HFFc6 (cell line): ENCODE data around the gene SEPTIN8. TPM values are rescaled to one million over a fixed set of nuclear protein-coding genes. Genes with fewer than 3 reads are reported as not detected.

Experiments used
- DNase-seq: peaks from one replicate; pipeline ENCODE4 v3.0.0-alpha.2; 2018
- H3K27ac Mint-ChIP-seq: 2 replicates; pipeline ENCODE4 v1.8.0; 2020; ENCODE audit warnings: mild to moderate bottlenecking, mixed read lengths
- H3K27me3 Mint-ChIP-seq: 2 replicates; pipeline ENCODE4 v1.8.0; 2021; ENCODE audit warnings: mild to moderate bottlenecking, moderate library complexity, mixed read lengths; ENCODE audit not compliant: insufficient read depth
- H3K36me3 Mint-ChIP-seq: 2 replicates; pipeline ENCODE4 v1.8.0; 2021; ENCODE audit warnings: low read depth, mixed read lengths
- H3K4me1 Mint-ChIP-seq: 2 replicates; pipeline ENCODE4 v1.8.0; 2020; ENCODE audit warnings: low read depth, mixed read lengths
- H3K4me3 Mint-ChIP-seq: 2 replicates; pipeline ENCODE4 v1.8.0; 2020; ENCODE audit warnings: mild to moderate bottlenecking, moderate library complexity, mixed read lengths
- H3K9me3 Mint-ChIP-seq: 2 replicates; pipeline ENCODE4 v1.8.0; 2020; ENCODE audit warnings: mild to moderate bottlenecking, mixed read lengths
- total RNA-seq, 6 experiments: library from RNA; stranded (reverse); fragmentation: NEBNext Ultra II Directional; extraction: Animal tissue kit (Norgen Biotek cat#: 25700); gene quantifications; 2 replicates in 1 of 6; 3 replicates in 5 of 6; pipeline ENCODE4 v1.2.3, GENCODE V29; 2021
- TF ChIP-seq, protein P1 (sequence below): fragments of 200-600 bp; sonication (generic); IDR thresholded peaks from 2 replicates; pipeline ENCODE4 v1.5.0; 2021; ENCODE audit warnings: antibody characterized with exemption, mild to moderate bottlenecking

Gene SEPTIN8
- total RNA-seq, 6 experiments from 2014 or later, result 53.9 to 67.1 (median 59.2) TPM

DNA sequence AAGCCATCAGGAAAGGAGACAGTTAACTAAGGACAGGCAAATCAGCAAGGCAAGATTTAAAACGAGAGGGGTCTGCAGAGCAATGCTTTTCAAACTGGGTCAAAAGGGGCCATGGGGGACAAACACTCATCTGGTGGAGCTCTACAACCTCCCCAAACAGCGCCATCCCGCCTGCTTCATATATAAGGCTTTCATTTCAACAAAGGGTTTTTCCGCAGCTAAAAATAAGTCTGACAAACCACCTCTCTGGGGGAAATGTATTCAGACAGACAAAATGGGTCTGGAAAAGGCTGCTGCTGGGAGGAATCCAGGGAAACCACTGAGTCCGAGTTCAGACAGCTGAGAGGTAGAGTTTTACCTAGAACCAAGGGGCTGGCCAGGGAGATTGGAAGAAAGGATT lies 8.3 kb upstream of the SEPTIN8 start:
- H3K36me3 Mint-ChIP-seq, result no peaks in the 10 kb centered on the region
- H3K4me3 Mint-ChIP-seq, result no peak overlapping the region
- no peak overlapping the region for H3K27ac Mint-ChIP-seq
- TF ChIP-seq, protein P1, sequence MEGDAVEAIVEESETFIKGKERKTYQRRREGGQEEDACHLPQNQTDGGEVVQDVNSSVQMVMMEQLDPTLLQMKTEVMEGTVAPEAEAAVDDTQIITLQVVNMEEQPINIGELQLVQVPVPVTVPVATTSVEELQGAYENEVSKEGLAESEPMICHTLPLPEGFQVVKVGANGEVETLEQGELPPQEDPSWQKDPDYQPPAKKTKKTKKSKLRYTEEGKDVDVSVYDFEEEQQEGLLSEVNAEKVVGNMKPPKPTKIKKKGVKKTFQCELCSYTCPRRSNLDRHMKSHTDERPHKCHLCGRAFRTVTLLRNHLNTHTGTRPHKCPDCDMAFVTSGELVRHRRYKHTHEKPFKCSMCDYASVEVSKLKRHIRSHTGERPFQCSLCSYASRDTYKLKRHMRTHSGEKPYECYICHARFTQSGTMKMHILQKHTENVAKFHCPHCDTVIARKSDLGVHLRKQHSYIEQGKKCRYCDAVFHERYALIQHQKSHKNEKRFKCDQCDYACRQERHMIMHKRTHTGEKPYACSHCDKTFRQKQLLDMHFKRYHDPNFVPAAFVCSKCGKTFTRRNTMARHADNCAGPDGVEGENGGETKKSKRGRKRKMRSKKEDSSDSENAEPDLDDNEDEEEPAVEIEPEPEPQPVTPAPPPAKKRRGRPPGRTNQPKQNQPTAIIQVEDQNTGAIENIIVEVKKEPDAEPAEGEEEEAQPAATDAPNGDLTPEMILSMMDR, result no peak
- peaks cover 3% of the 10 kb centered on the region; the same call in 1 of the 2 replicates for H3K27me3 Mint-ChIP-seq
- peaks cover 39% of the 10 kb centered on the region for H3K4me1 Mint-ChIP-seq
- no peak for DNase-seq
- no peaks in the 10 kb centered on the region for H3K9me3 Mint-ChIP-seq

DNA sequence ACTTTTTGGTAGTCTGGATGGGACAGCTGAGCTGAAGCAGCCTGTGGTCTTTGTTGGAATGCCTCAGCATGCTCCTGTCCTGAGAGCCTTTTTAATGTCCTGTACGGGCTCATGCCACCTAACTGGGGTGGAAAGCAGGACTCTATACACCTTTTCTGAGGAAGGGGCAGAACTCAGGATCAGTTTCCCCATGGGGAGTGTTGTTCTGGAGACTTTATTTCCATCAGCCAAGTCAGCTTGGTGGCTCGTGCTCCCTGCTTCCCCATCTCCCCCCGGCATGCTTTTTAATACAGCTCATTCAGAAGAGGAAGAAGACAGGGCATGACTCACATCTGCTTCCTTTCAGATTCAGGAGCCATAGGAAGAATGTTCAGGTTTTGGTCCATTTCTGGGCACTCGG lies 5.1 kb upstream of the SEPTIN8 start:
- peak; percentile 39 for DNase-seq
- Mint-ChIP-seq H3K4me1 (peaks cover 48% of the 10 kb centered on the region), H3K9me3 (no peaks in the 10 kb centered on the region), H3K27ac (peak overlapping the region; percentile 81), H3K4me3 (peak overlapping the region; percentile 30), H3K36me3 (no peaks in the 10 kb centered on the region), H3K27me3 (no peaks in the 10 kb centered on the region)
- TF ChIP-seq, protein P1, result no peak

DNA sequence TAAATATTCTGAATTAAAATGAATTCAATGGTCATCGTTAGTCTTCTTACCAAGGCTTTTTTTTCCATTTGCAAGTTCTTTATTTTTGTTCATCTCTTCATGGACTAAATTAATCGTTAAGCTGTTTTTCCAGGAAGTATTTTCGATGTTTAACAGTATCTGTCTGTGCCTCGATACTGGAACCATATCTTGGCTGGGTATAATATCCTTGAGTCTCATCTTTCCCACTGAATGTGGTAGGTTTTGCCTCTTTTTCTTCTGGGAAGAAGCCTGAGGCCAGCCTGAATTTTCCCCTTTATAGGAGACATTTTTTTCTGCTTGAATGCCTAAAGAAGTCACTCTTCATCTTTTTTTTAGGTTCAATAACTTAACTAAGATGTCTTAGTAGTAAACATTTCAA lies 4.0 kb upstream of the SEPTIN8 start:
- Mint-ChIP-seq H3K36me3 (no peaks in the 10 kb centered on the region), H3K4me1 (peaks cover 46% of the 10 kb centered on the region), H3K9me3 (no peaks in the 10 kb centered on the region), H3K4me3 (no peak overlapping the region), H3K27me3 (no peaks in the 10 kb centered on the region), H3K27ac (no peak overlapping the region)
- DNase-seq, result no peak
- TF ChIP-seq, protein P1, result no peak

DNA sequence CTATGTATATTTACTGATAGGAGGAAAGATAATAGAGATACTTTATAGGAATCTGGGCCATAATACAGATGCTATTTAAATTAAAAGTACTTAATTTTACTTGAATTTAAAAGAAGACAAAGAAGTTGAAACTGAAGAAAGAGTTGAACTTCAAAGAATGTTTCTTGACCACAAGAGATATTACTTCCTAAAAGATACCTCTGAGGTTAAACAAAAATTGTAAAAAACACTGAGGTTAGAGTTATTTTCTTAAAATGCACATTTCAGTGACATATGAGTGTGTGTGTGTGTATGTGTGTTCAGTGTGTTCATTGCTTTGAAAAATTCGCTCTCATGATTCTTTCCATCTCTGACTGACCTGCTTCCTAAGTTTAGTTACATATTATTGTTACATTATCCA lies 3.5 kb upstream of the SEPTIN8 start:
- Mint-ChIP-seq H3K27me3 (no peaks in the 10 kb centered on the region), H3K36me3 (no peaks in the 10 kb centered on the region), H3K4me3 (no peak overlapping the region), H3K4me1 (peaks cover 51% of the 10 kb centered on the region), H3K9me3 (no peaks in the 10 kb centered on the region), H3K27ac (no peak overlapping the region)
- DNase-seq, result no peak
- TF ChIP-seq, protein P1, result no peak

DNA sequence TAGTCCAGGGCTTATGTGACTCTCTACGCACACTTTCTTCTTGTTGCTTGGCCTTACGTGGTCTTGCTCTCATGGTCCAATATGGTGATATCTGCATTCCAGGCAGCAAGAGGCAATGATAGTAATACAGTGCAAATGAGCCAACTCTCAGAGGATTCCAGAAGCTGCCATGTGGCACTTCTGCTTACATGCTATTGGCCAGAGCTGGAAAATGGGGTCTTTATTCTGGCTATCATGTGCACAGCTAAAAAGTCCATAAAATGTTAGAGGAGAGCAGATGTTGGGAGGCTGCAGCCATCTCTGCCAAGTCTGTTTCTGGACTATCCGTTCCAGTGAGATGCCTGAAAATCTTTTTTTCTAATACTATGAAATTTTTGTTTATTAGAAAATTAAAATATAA lies 2.9 kb upstream of the SEPTIN8 start:
- no peaks in the 10 kb centered on the region for H3K27me3 Mint-ChIP-seq

More for the DNA sequence above, 2.9 kb upstream of the SEPTIN8 start:
- Mint-ChIP-seq H3K4me1 (peaks cover 57% of the 10 kb centered on the region), H3K27ac (no peak overlapping the region), H3K4me3 (no peak overlapping the region), H3K9me3 (no peaks in the 10 kb centered on the region), H3K36me3 (no peaks in the 10 kb centered on the region)
- TF ChIP-seq, protein P1, result no peak
- no peak for DNase-seq
